ENCODE results near the gene SHISA5. TPM values are rescaled to one million over a fixed set of nuclear protein-coding genes. Genes with fewer than 3 reads are reported as not detected.

The SHISA5 gene
- total and polyA plus RNA-seq, 10 of the 15 experiments (the other 5 are each of a cell fraction or from before 2014, with no cell fraction given), result 17.1 to 148 (median 67.3) TPM

GRCh38 chr3:48439820-48440589 is 64.0 kb downstream of the SHISA5 start, which contains the start of the genes CCDC51 and TMA7 (continued):
- TF ChIP-seq, protein P1, sequence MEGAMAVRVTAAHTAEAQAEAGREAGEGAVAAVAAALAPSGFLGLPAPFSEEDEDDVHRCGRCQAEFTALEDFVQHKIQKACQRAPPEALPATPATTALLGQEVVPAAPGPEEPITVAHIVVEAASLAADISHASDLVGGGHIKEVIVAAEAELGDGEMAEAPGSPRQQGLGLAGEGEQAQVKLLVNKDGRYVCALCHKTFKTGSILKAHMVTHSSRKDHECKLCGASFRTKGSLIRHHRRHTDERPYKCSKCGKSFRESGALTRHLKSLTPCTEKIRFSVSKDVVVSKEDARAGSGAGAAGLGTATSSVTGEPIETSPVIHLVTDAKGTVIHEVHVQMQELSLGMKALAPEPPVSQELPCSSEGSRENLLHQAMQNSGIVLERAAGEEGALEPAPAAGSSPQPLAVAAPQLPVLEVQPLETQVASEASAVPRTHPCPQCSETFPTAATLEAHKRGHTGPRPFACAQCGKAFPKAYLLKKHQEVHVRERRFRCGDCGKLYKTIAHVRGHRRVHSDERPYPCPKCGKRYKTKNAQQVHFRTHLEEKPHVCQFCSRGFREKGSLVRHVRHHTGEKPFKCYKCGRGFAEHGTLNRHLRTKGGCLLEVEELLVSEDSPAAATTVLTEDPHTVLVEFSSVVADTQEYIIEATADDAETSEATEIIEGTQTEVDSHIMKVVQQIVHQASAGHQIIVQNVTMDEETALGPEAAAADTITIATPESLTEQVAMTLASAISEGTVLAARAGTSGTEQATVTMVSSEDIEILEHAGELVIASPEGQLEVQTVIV (IDR thresholded peaks at IDR 0.05; ENCODE audit: borderline replicate concordance, partially characterized antibody), result peak; percentile 85
- no peak; the same call in 1 of the 2 replicates for TF ChIP-seq GATAD2B (conservative IDR thresholded peaks at IDR 0.05; ENCODE audit: low read depth)
- TF ChIP-seq HCFC1 (IDR thresholded peaks at IDR 0.05; ENCODE audit: low read length), result peak; percentile 63
- TF ChIP-seq, protein P2, sequence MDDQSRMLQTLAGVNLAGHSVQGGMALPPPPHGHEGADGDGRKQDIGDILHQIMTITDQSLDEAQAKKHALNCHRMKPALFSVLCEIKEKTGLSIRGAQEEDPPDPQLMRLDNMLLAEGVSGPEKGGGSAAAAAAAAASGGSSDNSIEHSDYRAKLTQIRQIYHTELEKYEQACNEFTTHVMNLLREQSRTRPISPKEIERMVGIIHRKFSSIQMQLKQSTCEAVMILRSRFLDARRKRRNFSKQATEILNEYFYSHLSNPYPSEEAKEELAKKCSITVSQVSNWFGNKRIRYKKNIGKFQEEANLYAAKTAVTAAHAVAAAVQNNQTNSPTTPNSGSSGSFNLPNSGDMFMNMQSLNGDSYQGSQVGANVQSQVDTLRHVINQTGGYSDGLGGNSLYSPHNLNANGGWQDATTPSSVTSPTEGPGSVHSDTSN (IDR thresholded peaks at IDR 0.05; ENCODE audit: insufficient replicate concordance, low read depth, low read length), result peak; percentile 82
- TF ChIP-seq NR2F1 (conservative IDR thresholded peaks at IDR 0.05), result peak; percentile 91
- no peak for TF ChIP-seq SPI1 (IDR thresholded peaks at IDR 0.05; ENCODE audit: borderline replicate concordance, insufficient read depth, low read depth, low read length)
- TF ChIP-seq RUNX3 (IDR thresholded peaks at IDR 0.05; ENCODE audit: low read length), result peak; percentile 47; the same call in 1 of the 2 replicates
- TF ChIP-seq BMI1 (IDR thresholded peaks at IDR 0.05; ENCODE audit: borderline replicate concordance), result no peak
- TF ChIP-seq JUNB (IDR thresholded peaks at IDR 0.05), result no peak
- TF ChIP-seq SIX5 (IDR thresholded peaks at IDR 0.05; ENCODE audit: low read depth, low read length, severe bottlenecking), result peak; percentile 42
- TF ChIP-seq WRNIP1 (IDR thresholded peaks at IDR 0.05; ENCODE audit: borderline replicate concordance, low read depth, low read length), result 0 out of 2 replicates have a peak, but pooled peaks have one; percentile 46
- TF ChIP-seq RCOR1 (conservative IDR thresholded peaks at IDR 0.05; ENCODE audit: low read depth, low read length), result no peak
- TF ChIP-seq HDGF (IDR thresholded peaks at IDR 0.05), result peak; percentile 88; the same call in 1 of the 2 replicates
- TF ChIP-seq, protein P3, sequence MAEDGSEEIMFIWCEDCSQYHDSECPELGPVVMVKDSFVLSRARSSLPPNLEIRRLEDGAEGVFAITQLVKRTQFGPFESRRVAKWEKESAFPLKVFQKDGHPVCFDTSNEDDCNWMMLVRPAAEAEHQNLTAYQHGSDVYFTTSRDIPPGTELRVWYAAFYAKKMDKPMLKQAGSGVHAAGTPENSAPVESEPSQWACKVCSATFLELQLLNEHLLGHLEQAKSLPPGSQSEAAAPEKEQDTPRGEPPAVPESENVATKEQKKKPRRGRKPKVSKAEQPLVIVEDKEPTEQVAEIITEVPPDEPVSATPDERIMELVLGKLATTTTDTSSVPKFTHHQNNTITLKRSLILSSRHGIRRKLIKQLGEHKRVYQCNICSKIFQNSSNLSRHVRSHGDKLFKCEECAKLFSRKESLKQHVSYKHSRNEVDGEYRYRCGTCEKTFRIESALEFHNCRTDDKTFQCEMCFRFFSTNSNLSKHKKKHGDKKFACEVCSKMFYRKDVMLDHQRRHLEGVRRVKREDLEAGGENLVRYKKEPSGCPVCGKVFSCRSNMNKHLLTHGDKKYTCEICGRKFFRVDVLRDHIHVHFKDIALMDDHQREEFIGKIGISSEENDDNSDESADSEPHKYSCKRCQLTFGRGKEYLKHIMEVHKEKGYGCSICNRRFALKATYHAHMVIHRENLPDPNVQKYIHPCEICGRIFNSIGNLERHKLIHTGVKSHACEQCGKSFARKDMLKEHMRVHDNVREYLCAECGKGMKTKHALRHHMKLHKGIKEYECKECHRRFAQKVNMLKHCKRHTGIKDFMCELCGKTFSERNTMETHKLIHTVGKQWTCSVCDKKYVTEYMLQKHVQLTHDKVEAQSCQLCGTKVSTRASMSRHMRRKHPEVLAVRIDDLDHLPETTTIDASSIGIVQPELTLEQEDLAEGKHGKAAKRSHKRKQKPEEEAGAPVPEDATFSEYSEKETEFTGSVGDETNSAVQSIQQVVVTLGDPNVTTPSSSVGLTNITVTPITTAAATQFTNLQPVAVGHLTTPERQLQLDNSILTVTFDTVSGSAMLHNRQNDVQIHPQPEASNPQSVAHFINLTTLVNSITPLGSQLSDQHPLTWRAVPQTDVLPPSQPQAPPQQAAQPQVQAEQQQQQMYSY (CRISPR knock-in tag; IDR thresholded peaks at IDR 0.05), result no peak
- TF ChIP-seq CEBPZ (IDR thresholded peaks at IDR 0.05; ENCODE audit: low read depth, low read length), result peak; percentile 47; the same call in 1 of the 2 replicates
- peak; percentile 52; the same call in 1 of the 2 replicates for TF ChIP-seq RELB (IDR thresholded peaks at IDR 0.05; ENCODE audit: low read depth)
